Left lung (tissue), 10 donors: ENCODE measurements around the gene DNAJC22. TPM values are rescaled to one million over a fixed set of nuclear protein-coding genes. Genes with fewer than 3 reads are reported as not detected.
"Not testable (repeated sequence)": the region's sequence is repeated elsewhere in the genome, so short reads cannot be mapped to it uniquely, and the experiment has no call there.

Experiments used
- ATAC-seq: fragments of 200-7000 bp; cut with Tn5 transposase; one replicate; pipeline ENCODE4 v1.9.1; 2020; ENCODE audit warnings: moderate library complexity
- DNase-seq, 4 donors: peaks; one replicate each; pipeline ENCODE4 v3.0.0-alpha.2; 2013 to 2020
- H3K27ac ChIP-seq, 2 donors: fragments of 200-600 bp; sonication (generic) in 1 of 2; one replicate each; pipeline versions ENCODE4 v1.5.0 to v1.8.0; 2020 to 2021
- H3K27me3 ChIP-seq, 2 donors: fragments of 200-600 bp; sonication (generic) in 1 of 2; one replicate each; pipeline versions ENCODE4 v1.5.0 to v1.8.0; 2020 to 2021
- H3K36me3 ChIP-seq, 2 donors: fragments of 200-600 bp; sonication (generic) in 1 of 2; one replicate each; pipeline versions ENCODE4 v1.5.0 to v1.8.0; 2020 to 2021
- H3K4me1 ChIP-seq, 2 donors: fragments of 200-600 bp; one replicate each; pipeline ENCODE4 v1.8.0; 2021
- H3K4me3 ChIP-seq, 2 donors: fragments of 200-600 bp; sonication (generic) in 1 of 2; one replicate each; pipeline versions ENCODE4 v1.5.0 to v1.8.0; 2020 to 2021; ENCODE audit warnings: mild to moderate bottlenecking in 1 of 2
- H3K9me3 ChIP-seq, 2 donors: fragments of 200-600 bp; sonication (generic) in 1 of 2; one replicate each; pipeline versions ENCODE4 v1.5.0 to v1.8.0; 2020 to 2021
- CTCF ChIP-seq, 2 donors: fragments of 200-600 bp; sonication (generic) in 1 of 2; IDR thresholded peaks; one replicate each; pipeline versions ENCODE4 v1.5.0 to v1.8.0; 2021; ENCODE audit warnings: antibody characterized with exemption in 2 of 2
- intact Hi-C, 2 donors: fragments of 100-400 bp; cut with DNase I; formaldehyde crosslinking; loops; one replicate each; pipeline versions ENCODE4 v1.11.2 to v1.14.2; 2022
- polyA plus RNA-seq, 6 donors: library from polyadenylated mRNA; unstranded; fragments of 120-200 nt; gene quantifications; one replicate each; pipeline ENCODE4 v1.2.1, GENCODE V29; 2013; ENCODE audit not compliant: insufficient read length in 6 of 6
- total RNA-seq, 2 donors: library from RNA; stranded (reverse); fragmentation: NEBNext Ultra II Directional; extraction: Animal tissue kit (Norgen Biotek cat#: 25700); gene quantifications; one replicate each; pipeline ENCODE4 v1.2.1, GENCODE V29; 2021
- donor health status: DM: no; HTN: yes; CAD: no.
- donor health status: DM: no; HTN: no; CAD: no.

The DNAJC22 gene
- total and polyA plus RNA-seq, 8 donors, result 0.21 to 7.0 (median 6.4) TPM

GRCh38 chr12:49331380-49332222, 15.1 kb upstream of the DNAJC22 start:
- TF ChIP-seq CTCF (IDR thresholded peaks at IDR 0.05), result peak; percentile 63 to 70
- H3K27me3 ChIP-seq, result peaks cover 37 to 55% of the 10 kb centered on the region in 2 donors
- H3K4me3 ChIP-seq, result no peak overlapping the region
- H3K27ac ChIP-seq, result no peak overlapping the region
- peaks cover 7 to 21% of the 10 kb centered on the region in 2 donors for H3K4me1 ChIP-seq
- peaks cover 0 to 13% of the 10 kb centered on the region in 2 donors for H3K36me3 ChIP-seq
- DNase-seq (peak in 1 of 4 donors; percentile 78), ATAC-seq (peak; percentile 96)
- no peaks in the 10 kb centered on the region for H3K9me3 ChIP-seq
- intact Hi-C loops, result no loop called here

DNA sequence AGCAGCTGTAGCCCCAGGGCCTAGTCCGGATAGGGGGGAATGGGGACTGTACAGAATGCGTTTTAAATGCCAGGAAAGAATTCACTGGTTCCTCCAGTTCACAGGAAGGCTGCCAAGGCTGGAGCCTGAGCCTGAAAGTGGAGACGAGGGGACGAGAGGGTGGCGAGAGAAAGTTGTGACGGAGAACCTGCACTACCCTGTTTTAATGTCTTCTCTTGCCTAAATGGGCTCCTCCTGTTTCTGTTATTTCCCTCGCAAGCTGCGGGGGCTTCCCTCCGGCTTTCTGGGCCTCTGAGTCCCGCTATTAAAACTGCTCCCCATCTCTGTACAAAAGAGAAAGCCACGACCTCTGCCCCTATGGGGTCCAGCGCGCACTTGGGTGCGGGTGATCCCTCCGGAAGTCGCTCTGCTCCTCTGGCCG, 14.2 kb upstream of the DNAJC22 start:
- no peak for TF ChIP-seq CTCF (IDR thresholded peaks at IDR 0.05)
- H3K36me3 ChIP-seq, result peaks cover 0 to 13% of the 10 kb centered on the region in 2 donors
- peaks cover 46 to 63% of the 10 kb centered on the region in 2 donors for H3K27me3 ChIP-seq
- H3K4me3 ChIP-seq, result peak overlapping the region in 1 of 2 donors; percentile 11
- peaks cover 7 to 30% of the 10 kb centered on the region in 2 donors for H3K4me1 ChIP-seq
- peak; percentile 5 for ATAC-seq
- intact Hi-C loops, result no loop called here
- no peak overlapping the region for H3K27ac ChIP-seq
- H3K9me3 ChIP-seq, result no peaks in the 10 kb centered on the region
- DNase-seq, result no peak

DNA sequence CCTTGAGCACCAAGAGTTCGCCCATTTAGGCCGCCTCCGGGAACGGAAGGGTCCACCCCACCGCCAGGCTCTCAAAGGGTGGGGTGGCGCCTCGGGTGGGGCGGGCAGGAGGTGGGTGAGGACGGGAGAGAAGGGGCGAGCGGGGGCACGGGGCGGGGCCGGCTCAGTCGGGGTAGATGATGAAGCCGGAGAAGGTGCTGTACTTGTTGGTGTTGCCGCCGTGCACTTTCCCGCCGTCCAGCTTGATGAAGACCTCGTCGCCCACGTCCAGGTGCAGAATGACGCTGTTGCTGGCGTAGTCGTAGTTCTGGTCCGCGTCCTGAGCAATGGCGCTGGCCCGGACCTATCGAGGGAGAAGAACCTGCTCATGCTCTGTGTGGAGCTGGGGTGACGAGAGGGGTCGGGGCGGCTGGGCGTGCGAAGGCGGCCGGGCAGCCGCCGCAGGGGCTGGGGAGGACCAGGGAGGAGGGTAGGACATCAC, 13.8 kb upstream of the DNAJC22 start:
- H3K27ac ChIP-seq, result no peak overlapping the region
- peaks cover 49 to 66% of the 10 kb centered on the region in 2 donors for H3K27me3 ChIP-seq
- H3K4me3 ChIP-seq, result peak overlapping the region; percentile 11 to 13
- ATAC-seq, result no peak
- intact Hi-C loops, result no loop called here
- H3K36me3 ChIP-seq, result peaks cover 0 to 13% of the 10 kb centered on the region in 2 donors
- no peaks in the 10 kb centered on the region for H3K9me3 ChIP-seq
- H3K4me1 ChIP-seq, result peaks cover 7 to 30% of the 10 kb centered on the region in 2 donors
- DNase-seq, result no peak
- no peak for TF ChIP-seq CTCF (IDR thresholded peaks at IDR 0.05)

DNA sequence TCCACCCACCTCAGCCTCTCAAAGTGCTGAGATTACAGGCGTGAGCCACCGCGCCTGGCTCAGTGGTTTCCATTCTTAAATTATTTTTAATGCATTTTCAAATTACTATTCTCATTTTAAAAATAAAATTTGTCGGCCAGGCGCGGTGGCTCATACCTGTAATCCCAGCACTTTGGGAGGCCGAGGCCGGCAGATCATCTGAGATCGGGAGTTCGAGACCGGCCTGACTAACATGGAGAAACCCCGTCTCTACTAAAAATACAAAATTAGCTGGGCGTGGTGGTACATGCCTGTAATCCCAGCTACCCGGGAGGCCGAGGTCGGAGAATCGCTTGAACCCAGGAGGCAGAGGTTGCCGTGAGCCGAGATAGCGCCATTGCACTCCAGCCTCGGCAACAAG, 12.9 kb upstream of the DNAJC22 start:
- H3K9me3 ChIP-seq, result not testable (repeated sequence)

GRCh38 chr12:49334226-49334625, 12.5 kb upstream of the DNAJC22 start:
- Histone ChIP-seq H3K36me3 (peaks cover 0 to 13% of the 10 kb centered on the region in 2 donors), H3K4me1 (peaks cover 7 to 30% of the 10 kb centered on the region in 2 donors), H3K27me3 (peaks cover 51 to 79% of the 10 kb centered on the region in 2 donors), H3K4me3 (no peak overlapping the region), H3K27ac (no peak overlapping the region), H3K9me3 (no peaks in the 10 kb centered on the region)
- DNase-seq (no peak), ATAC-seq (no peak)
- intact Hi-C loops, result no loop called here
- TF ChIP-seq CTCF (IDR thresholded peaks at IDR 0.05), result no peak

More for the DNA sequence above, 12.9 kb upstream of the DNAJC22 start:
- DNase-seq, H3K4me3 ChIP-seq, intact Hi-C loops, ATAC-seq, H3K27ac ChIP-seq: not testable (repeated sequence)
- Histone ChIP-seq H3K36me3 (peaks cover 0 to 13% of the 10 kb centered on the region in 2 donors), H3K4me1 (peaks cover 7 to 30% of the 10 kb centered on the region in 2 donors), H3K27me3 (peaks cover 51 to 75% of the 10 kb centered on the region in 2 donors)
